ENCODE measurements around the gene SYT5.
"Not testable (repeated sequence)": the region's sequence is repeated elsewhere in the genome, so short reads cannot be mapped to it uniquely, and the experiment has no call there.

Gene SYT5

DNA sequence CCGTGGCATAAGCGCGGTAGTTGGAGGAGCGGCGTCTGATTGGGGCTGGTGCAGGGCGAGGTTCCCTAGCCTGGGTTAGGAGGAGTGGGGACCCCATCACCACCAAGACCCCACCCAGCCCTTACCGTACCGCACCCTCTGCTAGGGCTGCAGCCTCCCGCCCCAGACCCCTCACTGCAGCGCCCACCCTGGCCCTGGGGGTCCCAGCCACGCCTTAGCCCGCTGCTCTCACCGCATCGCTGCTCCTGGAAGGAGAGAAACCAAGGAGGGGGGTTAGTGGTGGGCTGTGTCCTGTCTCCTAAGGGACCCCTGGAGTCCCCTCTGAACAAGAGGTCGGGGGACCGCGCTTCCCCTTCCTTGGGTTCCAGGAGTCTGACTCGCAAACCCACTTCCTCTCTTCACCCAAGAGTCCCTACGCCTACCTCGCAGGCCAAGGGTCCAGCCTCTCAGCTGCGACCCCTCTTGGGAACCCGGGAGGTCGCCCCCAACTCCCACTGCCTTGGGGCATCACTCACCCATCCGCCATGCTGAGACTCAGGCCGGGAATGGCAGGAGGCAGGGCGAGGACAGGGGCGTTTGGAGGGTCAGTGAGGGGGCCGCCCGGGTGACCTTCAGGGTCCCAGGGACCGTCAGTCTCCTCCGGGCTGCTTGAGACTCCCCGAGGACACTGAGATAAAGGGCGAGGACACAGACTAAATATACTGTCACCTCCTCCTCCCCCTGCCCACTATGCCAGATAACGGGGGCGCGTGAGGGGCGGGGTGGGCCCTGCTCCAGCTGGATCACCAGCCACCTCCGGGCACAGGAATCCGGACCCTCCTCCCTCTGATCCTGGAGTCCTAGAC, 22.8 kb downstream of the SYT5 start, which contains the start of gene TNNI3:
Gene TNNI3 (minus strand): TSS at position 669 of the 845 bp plus-strand sequence. CDS start 143 bp downstream, at position 526.
- Histone ChIP-seq H3K9ac (ENCODE audit: low read depth in 1 of 2, low read length in 2 of 2) (no peak within 1 kb of the TSS), H3K9me3 (ENCODE audit: control insufficient read depth in 2 of 2, low read length in 2 of 2) (no peaks in the 10 kb centered on the region), H3K27ac (ENCODE audit: low read depth in 2 of 2, low read length in 2 of 2) (no peak within 1 kb of the TSS), H3K36me3 (ENCODE audit: control insufficient read depth in 2 of 2, insufficient read depth in 2 of 2, low read length in 2 of 2) (no peaks in the 10 kb centered on the region), H3K4me3 (ENCODE audit: low read length in 2 of 2) (no peak within 1 kb of the TSS), H3K27me3 (ENCODE audit: control insufficient read depth in 2 of 2, insufficient read depth in 2 of 2, low read length in 2 of 2) (peaks cover 6 to 13% of the 10 kb centered on the region in 2 donors), H3K4me1 (ENCODE audit: control insufficient read depth in 2 of 2, insufficient read depth in 2 of 2, low read length in 2 of 2) (peaks cover 3% of the 10 kb centered on the region in 2 donors)

DNA sequence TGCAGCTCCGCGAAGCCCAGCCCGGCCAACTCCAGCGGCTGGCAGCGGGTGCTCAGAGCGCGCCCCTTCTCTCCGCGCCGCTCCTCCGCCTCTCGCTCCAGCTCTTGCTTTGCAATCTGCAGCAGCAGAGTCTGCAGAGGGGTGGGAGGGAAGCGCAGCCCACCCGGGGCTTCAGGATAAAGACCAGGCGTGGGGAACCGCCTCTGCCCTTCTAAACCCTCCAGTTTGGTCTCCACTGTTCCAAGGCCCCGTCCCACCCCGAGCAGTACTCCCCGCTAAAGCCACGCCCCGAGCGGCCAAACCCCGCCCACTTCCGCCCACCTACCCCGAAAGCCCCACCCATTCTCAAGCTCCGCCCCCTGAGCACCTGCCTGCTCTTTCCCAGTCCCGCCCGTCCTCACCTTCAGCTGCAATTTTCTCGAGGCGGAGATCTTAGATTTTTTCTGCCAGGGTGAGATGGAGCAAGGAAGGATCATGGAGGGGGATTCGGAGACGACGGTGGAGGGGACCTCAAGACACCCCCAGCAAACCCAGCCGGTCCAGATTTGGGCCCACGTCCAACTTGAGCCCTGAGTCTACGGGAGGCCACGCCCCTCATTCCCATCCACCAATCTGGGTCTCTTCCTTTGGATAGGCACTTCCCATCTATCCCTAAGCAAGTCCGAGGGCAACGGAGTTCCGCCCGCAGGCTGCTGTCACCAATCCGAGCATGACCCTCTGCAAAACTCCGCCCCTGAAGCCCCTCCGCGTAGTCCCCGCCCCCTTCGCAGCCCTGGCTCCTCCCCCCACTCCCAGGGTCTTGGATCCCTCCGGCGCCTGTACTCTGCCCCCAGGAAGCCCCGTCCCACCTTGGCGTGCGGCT, 23.7 kb downstream of the SYT5 start:
- Histone ChIP-seq H3K27me3 (ENCODE audit: control insufficient read depth in 2 of 2, insufficient read depth in 2 of 2, low read length in 2 of 2) (peaks cover 6% of the 10 kb centered on the region in 2 donors), H3K4me1 (ENCODE audit: control insufficient read depth in 2 of 2, insufficient read depth in 2 of 2, low read length in 2 of 2) (peaks cover 3% of the 10 kb centered on the region in 2 donors), H3K27ac (ENCODE audit: low read depth in 2 of 2, low read length in 2 of 2) (no peak overlapping the region), H3K4me3 (ENCODE audit: low read length in 2 of 2) (no peak overlapping the region), H3K36me3 (ENCODE audit: control insufficient read depth in 2 of 2, insufficient read depth in 2 of 2, low read length in 2 of 2) (no peaks in the 10 kb centered on the region), H3K9ac (ENCODE audit: low read depth in 1 of 2, low read length in 2 of 2) (no peak overlapping the region), H3K9me3 (ENCODE audit: control insufficient read depth in 2 of 2, low read length in 2 of 2) (no peaks in the 10 kb centered on the region)

DNA sequence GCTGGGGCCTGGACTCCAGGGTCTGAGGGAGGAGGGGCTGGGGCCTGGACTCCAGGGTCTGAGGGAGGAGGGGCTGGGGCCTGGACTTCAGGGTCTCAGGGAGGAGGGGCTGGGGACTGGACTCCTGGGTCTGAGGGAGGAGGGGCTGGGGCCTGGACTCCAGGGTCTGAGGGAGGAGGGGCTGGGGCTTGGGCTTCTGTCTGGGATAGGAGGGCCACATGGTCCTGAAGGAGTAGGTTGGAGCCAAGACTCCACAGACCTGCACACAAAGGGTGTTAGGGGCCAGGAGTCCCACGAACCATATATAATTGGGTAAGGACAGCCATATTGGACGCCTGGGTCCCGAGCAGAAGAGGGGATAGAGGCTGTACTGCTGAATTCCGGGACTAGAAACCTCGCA, 24.3 kb downstream of the SYT5 start:
- not testable (repeated sequence) for H3K4me3 ChIP-seq (ENCODE audit: low read length in 2 of 2); H3K9me3 ChIP-seq (ENCODE audit: control insufficient read depth in 2 of 2, low read length in 2 of 2); H3K36me3 ChIP-seq (ENCODE audit: control insufficient read depth in 2 of 2, insufficient read depth in 2 of 2, low read length in 2 of 2); H3K9ac ChIP-seq (ENCODE audit: low read depth in 1 of 2, low read length in 2 of 2); H3K27me3 ChIP-seq (ENCODE audit: control insufficient read depth in 2 of 2, insufficient read depth in 2 of 2, low read length in 2 of 2); H3K4me1 ChIP-seq (ENCODE audit: control insufficient read depth in 2 of 2, insufficient read depth in 2 of 2, low read length in 2 of 2); H3K27ac ChIP-seq (ENCODE audit: low read depth in 2 of 2, low read length in 2 of 2)

DNA sequence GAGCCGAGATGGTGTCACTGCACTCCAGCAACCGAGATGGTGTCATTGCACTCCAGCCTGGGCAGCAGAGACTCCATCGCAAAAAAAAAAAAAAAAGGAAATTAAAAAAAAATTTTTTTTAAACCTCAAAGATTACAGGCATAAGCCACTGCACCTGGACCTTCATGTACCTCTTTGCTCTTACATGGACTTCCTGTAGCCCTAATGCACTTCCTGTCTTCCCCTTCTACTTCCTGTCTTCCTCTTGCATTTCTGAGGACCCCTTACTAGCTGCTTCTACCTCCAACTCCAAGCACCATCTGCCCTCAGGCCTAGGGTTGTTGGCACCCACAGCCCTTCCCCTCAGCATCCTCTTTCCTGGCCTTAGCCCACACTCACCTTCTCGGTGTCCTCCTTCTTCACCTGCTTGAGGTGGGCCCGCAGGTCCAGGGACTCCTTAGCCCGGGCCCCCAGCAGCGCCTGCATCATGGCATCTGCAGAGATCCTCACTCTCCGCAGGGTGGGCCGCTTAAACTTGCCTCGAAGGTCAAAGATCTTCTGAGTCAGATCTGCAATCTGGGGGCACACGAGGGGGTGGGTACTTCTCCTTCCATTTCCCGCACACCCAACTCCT, 26.3 kb downstream of the SYT5 start:
- Histone ChIP-seq H3K27me3 (ENCODE audit: control insufficient read depth in 2 of 2, insufficient read depth in 2 of 2, low read length in 2 of 2) (peaks cover 8 to 9% of the 10 kb centered on the region in 2 donors), H3K36me3 (ENCODE audit: control insufficient read depth in 2 of 2, insufficient read depth in 2 of 2, low read length in 2 of 2) (no peaks in the 10 kb centered on the region), H3K4me1 (ENCODE audit: control insufficient read depth in 2 of 2, insufficient read depth in 2 of 2, low read length in 2 of 2) (peaks cover 3% of the 10 kb centered on the region in 2 donors), H3K27ac (ENCODE audit: low read depth in 2 of 2, low read length in 2 of 2) (no peak overlapping the region), H3K4me3 (ENCODE audit: low read length in 2 of 2) (no peak overlapping the region), H3K9ac (ENCODE audit: low read depth in 1 of 2, low read length in 2 of 2) (no peak overlapping the region), H3K9me3 (ENCODE audit: control insufficient read depth in 2 of 2, low read length in 2 of 2) (no peaks in the 10 kb centered on the region)

GRCh38 chr19:55152017-55152416, 28.1 kb downstream of the SYT5 start:
- Histone ChIP-seq H3K9me3 (ENCODE audit: control insufficient read depth in 2 of 2, low read length in 2 of 2) (no peaks in the 10 kb centered on the region), H3K9ac (ENCODE audit: low read depth in 1 of 2, low read length in 2 of 2) (no peak overlapping the region), H3K36me3 (ENCODE audit: control insufficient read depth in 2 of 2, insufficient read depth in 2 of 2, low read length in 2 of 2) (no peaks in the 10 kb centered on the region), H3K27me3 (ENCODE audit: control insufficient read depth in 2 of 2, insufficient read depth in 2 of 2, low read length in 2 of 2) (peaks cover 8 to 19% of the 10 kb centered on the region in 2 donors), H3K4me3 (ENCODE audit: low read length in 2 of 2) (no peak overlapping the region), H3K4me1 (ENCODE audit: control insufficient read depth in 2 of 2, insufficient read depth in 2 of 2, low read length in 2 of 2) (peaks cover 3% of the 10 kb centered on the region in 2 donors), H3K27ac (ENCODE audit: low read depth in 2 of 2, low read length in 2 of 2) (no peak overlapping the region)

GRCh38 chr19:55149078-55150003, 30.7 kb downstream of the SYT5 start, which contains the start of gene TNNT1:
Gene TNNT1, minus strand, starts transcription at chr19:55149206. Its CDS starts 2,049 bp downstream, at chr19:55147157.
- H3K9me3 ChIP-seq (ENCODE audit: control insufficient read depth in 2 of 2, low read length in 2 of 2): no peaks in the 10 kb centered on the region
- peaks cover 10 to 23% of the 10 kb centered on the region in 2 donors for H3K27me3 ChIP-seq (ENCODE audit: control insufficient read depth in 2 of 2, insufficient read depth in 2 of 2, low read length in 2 of 2)
- H3K4me1 ChIP-seq (ENCODE audit: control insufficient read depth in 2 of 2, insufficient read depth in 2 of 2, low read length in 2 of 2): no peaks in the 10 kb centered on the region
- no peak within 1 kb of the TSS for H3K27ac ChIP-seq (ENCODE audit: low read depth in 2 of 2, low read length in 2 of 2)
- H3K36me3 ChIP-seq (ENCODE audit: control insufficient read depth in 2 of 2, insufficient read depth in 2 of 2, low read length in 2 of 2): no peaks in the 10 kb centered on the region
- H3K9ac ChIP-seq (ENCODE audit: low read depth in 1 of 2, low read length in 2 of 2): no peak within 1 kb of the TSS
- H3K4me3 ChIP-seq (ENCODE audit: low read length in 2 of 2): no peak within 1 kb of the TSS

GRCh38 chr19:55147545-55148251, 32.4 kb downstream of the SYT5 start:
- Histone ChIP-seq H3K36me3 (ENCODE audit: control insufficient read depth in 2 of 2, insufficient read depth in 2 of 2, low read length in 2 of 2) (no peaks in the 10 kb centered on the region), H3K4me1 (ENCODE audit: control insufficient read depth in 2 of 2, insufficient read depth in 2 of 2, low read length in 2 of 2) (no peaks in the 10 kb centered on the region), H3K27me3 (ENCODE audit: control insufficient read depth in 2 of 2, insufficient read depth in 2 of 2, low read length in 2 of 2) (peaks cover 16 to 23% of the 10 kb centered on the region in 2 donors), H3K9me3 (ENCODE audit: control insufficient read depth in 2 of 2, low read length in 2 of 2) (no peaks in the 10 kb centered on the region), H3K4me3 (ENCODE audit: low read length in 2 of 2) (no peak overlapping the region), H3K27ac (ENCODE audit: low read depth in 2 of 2, low read length in 2 of 2) (no peak overlapping the region), H3K9ac (ENCODE audit: low read depth in 1 of 2, low read length in 2 of 2) (no peak overlapping the region)

DNA sequence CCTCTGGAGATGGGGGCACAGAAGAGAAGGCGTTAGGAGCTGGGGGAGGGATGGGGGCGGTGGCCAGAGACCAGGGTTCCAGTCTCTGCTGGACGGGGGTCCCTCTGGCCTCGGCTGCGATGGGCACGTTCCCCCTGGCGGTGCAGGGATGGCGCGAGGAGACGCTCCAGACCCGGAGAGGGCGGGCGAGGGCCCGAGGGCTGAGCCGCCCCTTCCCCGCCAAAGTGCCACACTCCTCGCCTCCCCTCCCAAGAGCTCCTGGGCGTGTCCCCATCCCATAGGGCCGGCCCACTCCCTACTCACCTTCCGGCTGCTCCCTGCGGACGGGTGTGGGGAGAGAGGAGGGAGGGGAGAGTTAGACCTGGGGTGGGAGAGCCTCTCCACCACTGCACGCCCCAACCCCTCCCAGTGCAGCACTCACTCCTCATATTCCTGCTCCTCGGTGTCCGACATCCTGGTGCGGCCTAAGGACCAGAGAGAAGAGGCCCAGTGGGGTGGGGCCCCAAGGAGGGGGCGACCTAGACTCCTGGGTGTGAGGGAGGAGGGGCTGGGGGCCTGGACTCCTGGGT, 33.3 kb downstream of the SYT5 start:
- Histone ChIP-seq H3K36me3 (ENCODE audit: control insufficient read depth in 2 of 2, insufficient read depth in 2 of 2, low read length in 2 of 2) (no peaks in the 10 kb centered on the region), H3K9me3 (ENCODE audit: control insufficient read depth in 2 of 2, low read length in 2 of 2) (no peaks in the 10 kb centered on the region), H3K9ac (ENCODE audit: low read depth in 1 of 2, low read length in 2 of 2) (no peak overlapping the region), H3K27me3 (ENCODE audit: control insufficient read depth in 2 of 2, insufficient read depth in 2 of 2, low read length in 2 of 2) (peaks cover 16 to 23% of the 10 kb centered on the region in 2 donors), H3K4me1 (ENCODE audit: control insufficient read depth in 2 of 2, insufficient read depth in 2 of 2, low read length in 2 of 2) (no peaks in the 10 kb centered on the region), H3K27ac (ENCODE audit: low read depth in 2 of 2, low read length in 2 of 2) (no peak overlapping the region), H3K4me3 (ENCODE audit: low read length in 2 of 2) (no peak overlapping the region)
